Stomach (tissue), 4 donors: Measurements from ENCODE around the gene MYO5A.

ENCODE experiments used
- CTCF ChIP-seq, 7 experiments: fragments of 450-650 bp in 4 of 7; fragments of 200-600 bp in 3 of 7; sonication (generic) in 3 of 7; IDR thresholded peaks; one replicate each; pipeline ENCODE4 v1.5.1; 2016 to 2019; ENCODE audit warnings: antibody characterized with exemption in 7 of 7, control low read depth in 2 of 7, mild to moderate bottlenecking in 1 of 7
- EP300 ChIP-seq: sonication (generic); formaldehyde crosslinking; IDR thresholded peaks from one replicate; pipeline ENCODE4 v1.6.1; 2017; ENCODE audit warnings: antibody characterized with exemption
- POLR2A ChIP-seq, 4 donors: fragments of 450-650 bp; IDR thresholded peaks; one replicate each; pipeline ENCODE4 v1.6.1; 2016; ENCODE audit warnings: antibody characterized with exemption in 4 of 4, control low read depth in 2 of 4, mild to moderate bottlenecking in 1 of 4, moderate library complexity in 1 of 4

GRCh38 chr15:52517014-52517413 lies 11.7 kb downstream of the MYO5A start:
- TF ChIP-seq CTCF (IDR thresholded peaks at IDR 0.05): no peak
- no peak for TF ChIP-seq POLR2A (IDR thresholded peaks at IDR 0.05)
- TF ChIP-seq EP300: no peak
